Prostate gland (tissue), 2 donors: ENCODE results near the gene RNF213. TPM values are rescaled to one million over a fixed set of nuclear protein-coding genes. Genes with fewer than 3 reads are reported as not detected.

Experiments used
- DNase-seq: peaks from one replicate; pipeline ENCODE4 v3.0.0-alpha.2; 2019; ENCODE audit warnings: low spot score
- H3K27ac ChIP-seq, 2 donors: fragments of 200-600 bp; sonication (generic); 2 replicates each; pipeline ENCODE4 v1.5.1; 2017 to 2019
- H3K27me3 ChIP-seq: fragments of 200-600 bp; sonication (generic); replicated peaks from 2 replicates; pipeline ENCODE4 v1.5.1; 2019; ENCODE audit not compliant: insufficient read depth
- H3K36me3 ChIP-seq, 2 donors: fragments of 200-600 bp; sonication (generic); 1 replicate in 1 of 2; 2 replicates in 1 of 2; pipeline versions ENCODE4 v1.5.1 to v1.8.1; 2017 to 2019
- H3K4me1 ChIP-seq: fragments of 200-600 bp; sonication (generic); replicated peaks from 2 replicates; pipeline ENCODE4 v1.5.1; 2019
- H3K4me3 ChIP-seq, 2 donors: fragments of 200-600 bp; sonication (generic); 2 replicates each; pipeline ENCODE4 v1.5.1; 2017 to 2019
- H3K9me3 ChIP-seq: fragments of 200-600 bp; sonication (generic); 2 replicates; pipeline ENCODE4 v1.5.1; 2017
- POLR2A ChIP-seq: fragments of 450-650 bp; IDR thresholded peaks from one replicate; pipeline ENCODE4 v1.6.1; 2016; ENCODE audit warnings: antibody characterized with exemption, mild to moderate bottlenecking
- POLR2AphosphoS5 ChIP-seq: sonication (generic); formaldehyde crosslinking; IDR thresholded peaks from one replicate; pipeline ENCODE4 v1.6.1; 2017; ENCODE audit warnings: antibody characterized with exemption
- WGBS: methylation state at CpG from one replicate; pipeline ENCODE4 v1.1.5; 2018; 5-methylcytosine and 5-hydroxymethylcytosine counted together
- intact Hi-C: fragments of 100-400 bp; cut with DNase I; formaldehyde crosslinking; loops from one replicate; pipeline ENCODE4 v1.14.2; 2022
- total RNA-seq, 2 donors: library from RNA; depleted of rRNA; stranded (reverse); fragments of >200 nt; gene quantifications; one replicate each; pipeline ENCODE4 v1.1.0, GENCODE V29; 2016
- TF ChIP-seq, protein P1 (sequence below), 4 experiments: fragments of 200-600 bp in 2 of 4; fragments of 450-650 bp in 2 of 4; sonication (generic) in 2 of 4; IDR thresholded peaks; 1 replicate in 3 of 4; 2 replicates in 1 of 4; pipeline ENCODE4 v1.5.1; 2016 to 2019; ENCODE audit warnings: antibody characterized with exemption in 4 of 4, mild to moderate bottlenecking in 2 of 4, moderate library complexity in 2 of 4

RNF213 gene
- total RNA-seq, 2 donors from 2014 or later, result 57.7 to 112 TPM

DNA sequence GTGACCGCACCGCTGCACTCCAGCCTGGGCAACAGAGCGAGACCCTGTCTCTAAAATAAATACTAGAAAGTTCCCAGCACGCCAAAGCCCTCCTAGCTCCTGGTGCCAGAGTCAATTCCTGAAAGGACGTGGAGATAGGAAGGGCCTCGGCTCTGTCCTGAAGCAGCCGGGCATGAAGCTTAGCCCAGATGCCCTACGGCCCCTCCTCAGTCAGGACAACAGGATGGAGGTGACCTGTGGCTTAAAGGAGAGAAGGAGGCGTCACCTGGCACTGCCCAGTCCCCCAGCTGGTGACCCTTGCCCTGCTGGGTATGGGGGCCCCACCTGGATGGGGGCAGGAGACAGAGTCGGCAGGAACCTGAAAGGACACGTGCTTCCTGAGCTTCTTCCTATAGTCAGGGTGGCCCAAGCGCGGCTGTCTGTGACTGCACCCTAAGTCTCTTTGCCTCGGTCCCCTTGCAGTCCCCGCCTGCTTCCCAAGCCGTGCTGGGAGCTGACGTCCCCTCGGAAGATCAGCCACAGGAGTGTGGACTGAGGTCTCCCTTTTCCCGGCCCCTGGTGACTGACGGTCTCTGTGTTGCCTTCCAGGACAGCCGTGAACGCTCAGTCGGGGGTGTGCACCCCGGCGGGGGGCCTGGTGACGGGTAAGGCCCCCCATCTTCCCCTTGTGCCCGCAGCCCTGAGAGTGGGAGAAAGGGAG, 14.9 kb upstream of the RNF213 start:
- no peaks in the 10 kb centered on the region for H3K4me1 ChIP-seq
- 91% methylated on average over 23 of the region's 27 CpGs for WGBS
- peaks cover 12 to 27% of the 10 kb centered on the region in 2 donors for H3K36me3 ChIP-seq
- H3K27me3 ChIP-seq, result no peaks in the 10 kb centered on the region
- intact Hi-C loops, result no loop called here
- TF ChIP-seq POLR2AphosphoS5 (no peak), POLR2A (no peak)
- TF ChIP-seq, protein P1, sequence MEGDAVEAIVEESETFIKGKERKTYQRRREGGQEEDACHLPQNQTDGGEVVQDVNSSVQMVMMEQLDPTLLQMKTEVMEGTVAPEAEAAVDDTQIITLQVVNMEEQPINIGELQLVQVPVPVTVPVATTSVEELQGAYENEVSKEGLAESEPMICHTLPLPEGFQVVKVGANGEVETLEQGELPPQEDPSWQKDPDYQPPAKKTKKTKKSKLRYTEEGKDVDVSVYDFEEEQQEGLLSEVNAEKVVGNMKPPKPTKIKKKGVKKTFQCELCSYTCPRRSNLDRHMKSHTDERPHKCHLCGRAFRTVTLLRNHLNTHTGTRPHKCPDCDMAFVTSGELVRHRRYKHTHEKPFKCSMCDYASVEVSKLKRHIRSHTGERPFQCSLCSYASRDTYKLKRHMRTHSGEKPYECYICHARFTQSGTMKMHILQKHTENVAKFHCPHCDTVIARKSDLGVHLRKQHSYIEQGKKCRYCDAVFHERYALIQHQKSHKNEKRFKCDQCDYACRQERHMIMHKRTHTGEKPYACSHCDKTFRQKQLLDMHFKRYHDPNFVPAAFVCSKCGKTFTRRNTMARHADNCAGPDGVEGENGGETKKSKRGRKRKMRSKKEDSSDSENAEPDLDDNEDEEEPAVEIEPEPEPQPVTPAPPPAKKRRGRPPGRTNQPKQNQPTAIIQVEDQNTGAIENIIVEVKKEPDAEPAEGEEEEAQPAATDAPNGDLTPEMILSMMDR (IDR thresholded peaks at IDR 0.05), result no peak
- H3K4me3 ChIP-seq, result no peak overlapping the region
- H3K27ac ChIP-seq, result no peak overlapping the region
- DNase-seq, result no peak
- H3K9me3 ChIP-seq, result no peaks in the 10 kb centered on the region

DNA sequence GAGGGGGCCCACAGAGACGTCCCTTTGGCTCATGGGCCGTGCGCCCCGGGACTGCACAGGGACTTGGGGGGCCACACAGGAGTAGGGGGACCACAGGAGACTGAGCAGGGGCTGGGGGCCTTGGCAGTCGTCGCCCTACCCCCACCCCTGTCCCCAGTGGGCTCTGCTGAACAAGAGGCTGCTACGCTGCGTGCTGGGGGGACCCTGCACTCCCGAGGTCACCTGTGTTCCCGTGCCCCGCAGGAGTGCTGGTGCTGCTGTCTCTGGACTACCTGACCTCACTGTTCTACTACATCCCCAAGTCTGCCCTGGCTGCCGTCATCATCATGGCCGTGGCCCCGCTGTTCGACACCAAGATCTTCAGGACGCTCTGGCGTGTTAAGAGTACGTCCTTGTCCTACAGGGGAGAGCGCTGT, 14.4 kb upstream of the RNF213 start:
- H3K4me1 ChIP-seq, result no peaks in the 10 kb centered on the region

DNA sequence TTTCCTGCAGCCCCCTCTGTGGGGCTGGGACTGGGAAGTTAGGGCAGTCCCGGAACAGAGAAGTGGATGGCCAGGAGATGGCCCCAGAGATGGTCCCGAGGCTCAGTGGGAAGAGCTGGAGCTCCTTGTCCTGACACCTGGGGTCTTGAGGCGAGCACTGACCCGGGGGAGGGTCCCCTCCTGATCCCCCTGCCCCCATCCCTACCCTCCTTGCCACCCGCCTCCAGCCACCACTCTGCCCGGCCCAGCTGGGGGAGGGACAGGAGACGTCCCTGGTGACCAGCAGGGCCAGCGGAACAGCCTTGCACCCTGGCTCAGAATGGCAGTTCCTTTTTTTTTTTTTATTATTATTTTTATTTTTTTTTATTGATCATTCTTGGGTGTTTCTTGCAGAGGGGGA, 13.9 kb upstream of the RNF213 start:
- no peaks in the 10 kb centered on the region for H3K27me3 ChIP-seq
- H3K4me1 ChIP-seq, result no peaks in the 10 kb centered on the region
- TF ChIP-seq POLR2A, result no peak
- TF ChIP-seq, protein P1 (IDR thresholded peaks at IDR 0.05), result no peak
- intact Hi-C loops, result no loop called here
- no peak overlapping the region for H3K27ac ChIP-seq
- no peaks in the 10 kb centered on the region for H3K9me3 ChIP-seq
- H3K36me3 ChIP-seq, result peaks cover 6 to 21% of the 10 kb centered on the region in 2 donors
- 88% methylated on average over 8 of the region's 8 CpGs for WGBS
- no peak overlapping the region for H3K4me3 ChIP-seq
- DNase-seq, result no peak

More for the DNA sequence above, 14.4 kb upstream of the RNF213 start:
- Histone ChIP-seq H3K36me3 (peaks cover 10 to 26% of the 10 kb centered on the region in 2 donors), H3K4me3 (no peak overlapping the region), H3K27me3 (no peaks in the 10 kb centered on the region), H3K27ac (no peak overlapping the region), H3K9me3 (no peaks in the 10 kb centered on the region)
- TF ChIP-seq POLR2A, result no peak
- TF ChIP-seq POLR2AphosphoS5, result no peak
- TF ChIP-seq, protein P1 (IDR thresholded peaks at IDR 0.05), result no peak
- no peak for DNase-seq
- intact Hi-C loops, result no loop called here
- WGBS, result 91% methylated on average over 19 of the region's 19 CpGs

DNA sequence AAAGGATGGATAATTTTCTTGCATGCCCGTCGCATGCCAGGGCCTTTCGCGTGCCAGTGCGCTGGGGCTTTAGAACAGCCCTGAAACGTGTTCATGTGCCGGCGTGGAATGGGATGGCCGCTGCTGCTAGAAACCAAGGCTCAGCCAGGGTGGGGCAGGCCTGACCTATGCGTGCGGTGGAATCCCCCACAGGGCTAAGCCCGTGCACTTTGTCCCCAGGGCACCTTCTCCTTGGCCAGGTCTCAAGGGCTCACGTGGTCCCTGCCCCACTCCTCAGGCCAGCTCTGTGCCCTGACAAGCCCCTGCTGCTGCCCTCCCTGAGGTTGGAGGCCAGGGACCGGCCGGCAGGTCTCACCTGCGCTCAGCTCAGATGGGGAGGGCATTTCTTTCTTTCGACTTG, 13.1 kb upstream of the RNF213 start:
- Histone ChIP-seq H3K36me3 (peaks cover 6 to 13% of the 10 kb centered on the region in 2 donors), H3K27me3 (no peaks in the 10 kb centered on the region), H3K4me3 (no peak overlapping the region), H3K9me3 (no peaks in the 10 kb centered on the region), H3K4me1 (no peaks in the 10 kb centered on the region), H3K27ac (no peak overlapping the region)
- no peak for DNase-seq
- intact Hi-C loops, result no loop called here
- WGBS, result 95% methylated on average over 17 of the region's 17 CpGs
- no peak for TF ChIP-seq POLR2AphosphoS5
- TF ChIP-seq, protein P1 (IDR thresholded peaks at IDR 0.05), result no peak
- no peak for TF ChIP-seq POLR2A
